B cell (primary cell): Measurements from ENCODE around the gene GSC2.

Source experiments
- CTCF ChIP-seq: fragments of 200-600 bp; IDR thresholded peaks from one replicate; pipeline ENCODE4 v1.8.0; 2022; ENCODE audit warnings: antibody characterized with exemption, mild to moderate bottlenecking
- EZH2 ChIP-seq: IDR thresholded peaks from 2 replicates; pipeline ENCODE4 v1.6.1; 2012; ENCODE audit warnings: borderline replicate concordance, low read depth, mild to moderate bottlenecking, moderate library complexity, low read length; ENCODE audit not compliant: insufficient read depth, poor library complexity, severe bottlenecking

GRCh38 chr22:19169947-19170318, 19.8 kb upstream of the GSC2 start:
- no peak for TF ChIP-seq CTCF
- no peak for TF ChIP-seq EZH2
